HG03045 (cell line): ENCODE results near the gene PCYOX1L.

ENCODE experiments used
- ATAC-seq: cut with Tn5 transposase; IDR thresholded peaks from one replicate; pipeline ENCODE4 v1.9.1; 2021; ENCODE audit warnings: mild to moderate bottlenecking, moderate library complexity; ENCODE audit not compliant: unreplicated experiment

PCYOX1L gene, protein sequence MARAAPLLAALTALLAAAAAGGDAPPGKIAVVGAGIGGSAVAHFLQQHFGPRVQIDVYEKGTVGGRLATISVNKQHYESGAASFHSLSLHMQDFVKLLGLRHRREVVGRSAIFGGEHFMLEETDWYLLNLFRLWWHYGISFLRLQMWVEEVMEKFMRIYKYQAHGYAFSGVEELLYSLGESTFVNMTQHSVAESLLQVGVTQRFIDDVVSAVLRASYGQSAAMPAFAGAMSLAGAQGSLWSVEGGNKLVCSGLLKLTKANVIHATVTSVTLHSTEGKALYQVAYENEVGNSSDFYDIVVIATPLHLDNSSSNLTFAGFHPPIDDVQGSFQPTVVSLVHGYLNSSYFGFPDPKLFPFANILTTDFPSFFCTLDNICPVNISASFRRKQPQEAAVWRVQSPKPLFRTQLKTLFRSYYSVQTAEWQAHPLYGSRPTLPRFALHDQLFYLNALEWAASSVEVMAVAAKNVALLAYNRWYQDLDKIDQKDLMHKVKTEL

DNA sequence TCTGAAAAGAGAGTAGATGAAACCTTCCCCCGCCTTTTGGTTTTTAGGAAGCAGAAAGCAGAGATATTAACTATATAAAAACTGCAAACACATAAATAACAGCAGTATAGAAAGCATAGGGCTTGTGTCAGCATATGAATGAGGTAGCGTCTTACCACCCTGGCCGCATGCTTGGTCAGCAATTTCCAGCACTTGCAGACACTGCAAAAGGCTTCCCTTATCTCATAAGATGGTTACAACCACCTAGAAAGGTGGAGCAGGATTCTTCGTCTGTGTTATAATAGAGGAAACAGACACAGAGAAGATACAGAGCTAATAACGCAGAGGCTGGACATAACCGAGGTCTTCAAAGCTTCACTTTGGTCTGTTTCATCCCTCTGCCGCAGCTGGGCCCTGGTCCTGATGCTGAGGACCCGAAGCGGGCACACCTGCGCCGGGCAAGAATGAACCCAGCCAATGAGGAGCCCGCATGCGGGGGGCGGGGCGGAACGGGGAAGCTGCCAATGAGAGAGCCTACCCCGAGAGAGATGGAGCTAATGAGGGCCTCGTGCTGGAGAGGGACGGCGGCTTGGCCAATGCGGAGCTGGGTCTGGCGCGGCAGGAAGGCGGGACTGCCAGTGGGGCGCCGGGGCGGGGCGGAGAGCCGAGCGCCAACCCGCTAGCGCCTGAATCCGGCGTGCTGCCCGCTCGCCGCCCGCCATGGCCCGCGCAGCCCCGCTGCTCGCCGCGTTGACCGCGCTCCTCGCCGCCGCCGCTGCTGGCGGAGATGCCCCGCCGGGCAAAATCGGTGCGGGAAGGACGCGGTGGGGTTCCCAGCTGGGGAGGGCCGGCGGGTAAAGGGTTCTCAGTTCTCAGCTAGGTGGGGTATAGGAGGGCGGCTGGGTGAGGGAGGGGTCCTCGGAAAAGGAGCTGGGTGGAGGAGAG is at the start of gene PCYOX1L:
Gene PCYOX1L (plus strand): TSS at position 677 of the 924 bp plus-strand sequence. CDS start 23 bp downstream, at position 700.
- ATAC-seq = peak; percentile 100

DNA sequence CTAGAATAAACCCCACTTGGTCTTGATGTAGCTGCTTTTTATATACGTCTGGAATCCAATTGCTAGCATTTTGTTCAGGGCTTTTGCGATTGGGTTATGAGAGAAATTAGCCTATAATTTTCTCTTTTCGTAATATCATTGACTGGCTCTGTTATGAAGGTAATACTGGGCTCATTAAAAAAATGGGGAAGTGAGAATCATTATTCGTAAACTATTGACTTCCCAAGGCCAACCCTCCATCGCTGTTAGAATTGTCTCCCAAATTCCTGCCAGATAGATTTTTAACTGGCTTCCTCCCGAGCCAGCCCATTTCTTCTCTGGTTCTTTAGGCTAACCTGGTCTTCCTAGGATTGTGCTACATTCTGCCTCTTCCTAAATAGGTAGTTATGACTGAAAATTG is 48.5 kb upstream of the PCYOX1L start:
- no peak for ATAC-seq

DNA sequence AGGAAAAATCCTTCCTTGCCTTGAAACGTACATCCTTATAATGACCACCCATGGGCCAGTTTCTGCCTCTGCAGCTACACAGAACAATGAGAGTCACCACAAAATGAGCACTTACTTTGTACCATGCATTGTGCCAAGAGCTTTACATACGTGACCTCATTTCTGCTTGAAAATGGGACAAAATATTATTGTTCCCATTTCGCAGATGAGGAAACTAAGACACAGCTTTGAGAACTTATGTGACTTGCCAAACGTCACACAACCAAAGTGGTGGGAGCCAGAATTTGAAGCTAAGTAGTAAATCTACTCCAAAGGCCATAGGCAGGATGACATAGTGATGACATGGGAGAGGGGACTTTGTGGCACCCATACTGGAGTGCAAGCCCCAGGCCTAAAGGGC is 47.4 kb upstream of the PCYOX1L start:
- no peak for ATAC-seq

DNA sequence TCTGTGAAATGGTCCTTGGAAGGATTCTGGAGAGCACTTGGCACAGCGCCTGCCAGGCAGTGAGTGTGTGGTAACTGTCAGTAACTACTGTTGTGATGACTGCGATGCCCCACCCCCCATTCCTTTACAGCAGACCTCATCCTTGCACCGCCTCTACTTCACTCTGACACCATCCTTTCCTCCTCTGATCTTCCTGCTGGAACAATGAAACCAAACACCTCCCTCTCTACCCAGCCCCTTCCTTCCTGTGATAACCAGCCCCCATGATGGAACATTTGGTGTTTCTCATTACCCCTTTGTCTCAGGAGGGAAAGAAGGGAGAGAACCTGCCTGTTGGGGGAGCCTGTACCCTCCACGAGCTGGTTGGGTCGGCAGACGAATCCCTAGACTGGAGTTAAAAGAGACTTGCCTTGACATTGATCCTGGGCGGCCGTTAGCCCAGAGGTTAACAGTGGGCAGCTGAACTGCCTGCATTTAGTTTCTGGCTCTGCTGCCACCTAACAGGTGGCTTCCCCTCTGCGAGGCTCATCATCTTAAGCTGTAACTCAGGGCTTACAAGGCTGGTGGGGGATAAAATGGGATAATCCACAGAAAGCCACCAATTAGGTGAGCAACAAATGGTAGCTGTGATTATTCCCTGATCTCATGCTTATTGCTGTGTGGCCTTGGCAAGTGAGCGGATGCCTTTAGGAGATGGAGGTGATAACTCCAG is 46.7 kb upstream of the PCYOX1L start:
- no peak for ATAC-seq

DNA sequence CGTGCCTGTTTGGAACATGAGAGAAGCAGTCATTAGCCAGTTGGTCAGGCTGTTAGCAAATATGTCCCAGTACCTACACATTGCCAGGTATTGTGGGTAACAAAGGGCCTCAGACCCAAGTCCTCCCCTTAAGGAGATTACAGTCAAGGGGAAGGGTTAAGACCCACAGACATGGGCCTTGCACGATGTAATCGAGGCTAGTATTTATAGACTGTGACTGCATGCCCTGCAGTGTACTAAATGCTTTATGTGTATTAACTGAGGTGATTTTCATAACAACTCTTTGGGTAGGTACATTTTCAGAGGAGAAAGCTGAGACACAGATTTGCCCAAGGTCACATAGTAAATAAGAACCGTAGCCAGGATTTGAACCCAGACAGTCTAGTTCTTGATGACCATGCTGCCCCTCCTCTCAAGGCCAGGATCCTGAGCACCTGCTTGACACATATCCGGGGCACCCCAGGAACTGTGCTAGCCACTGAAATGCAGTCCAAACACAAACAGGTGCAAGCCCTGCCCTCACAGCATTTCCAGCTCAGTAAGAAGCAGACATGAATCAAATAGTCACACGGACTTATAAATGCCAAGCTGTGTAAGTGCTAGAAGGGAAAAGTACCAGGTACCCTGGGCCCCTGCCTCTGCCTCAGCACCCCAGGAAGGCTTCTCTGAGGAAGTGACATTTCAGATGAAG is 44.5 kb upstream of the PCYOX1L start:
- no peak for ATAC-seq

DNA sequence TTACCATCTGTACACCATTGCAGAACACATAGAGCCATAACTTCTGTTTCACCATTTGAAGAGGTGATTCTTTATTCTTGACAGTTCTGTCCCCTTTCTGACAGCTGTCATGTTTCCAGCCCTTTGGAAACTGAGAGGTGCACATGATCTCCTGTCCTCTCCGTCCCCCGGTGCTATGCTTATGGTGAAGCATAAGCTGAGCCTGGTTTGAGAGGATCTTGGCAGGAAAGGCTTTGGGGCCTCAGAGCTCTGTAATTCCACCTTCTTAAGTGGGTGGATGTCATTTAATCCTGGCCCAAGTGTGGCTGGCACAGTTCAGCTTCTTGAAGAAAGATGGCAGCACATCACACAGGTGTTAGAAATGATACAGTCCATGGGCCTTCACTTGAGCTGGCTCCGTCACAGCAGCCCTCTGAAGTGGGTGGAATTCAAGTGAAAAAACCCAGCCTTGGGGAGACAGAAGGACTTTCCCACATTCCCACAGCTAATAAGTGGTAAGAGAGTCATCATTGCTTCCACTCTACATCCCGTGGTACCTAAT is 43.2 kb upstream of the PCYOX1L start:
- ATAC-seq = no peak

DNA sequence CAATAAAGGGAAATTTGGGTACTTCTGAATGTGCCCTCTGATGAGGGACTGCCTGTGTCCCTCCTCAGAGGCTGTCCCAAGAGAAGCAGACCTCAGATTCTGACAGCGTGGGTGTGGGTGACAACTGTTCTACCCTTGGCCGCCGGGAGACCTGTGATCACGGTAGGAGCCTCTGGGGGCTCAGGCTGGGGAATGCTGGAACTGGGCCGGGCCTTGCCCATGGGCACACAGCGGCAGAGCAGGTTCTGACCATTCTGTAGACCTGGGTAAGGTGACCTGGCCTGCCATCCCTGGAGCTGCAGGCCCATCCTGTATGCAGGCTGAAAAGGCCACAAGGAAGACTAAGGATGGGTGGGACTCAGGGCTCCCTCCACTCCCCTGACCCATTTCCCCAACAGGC is 42.1 kb upstream of the PCYOX1L start:
- no peak for ATAC-seq

DNA sequence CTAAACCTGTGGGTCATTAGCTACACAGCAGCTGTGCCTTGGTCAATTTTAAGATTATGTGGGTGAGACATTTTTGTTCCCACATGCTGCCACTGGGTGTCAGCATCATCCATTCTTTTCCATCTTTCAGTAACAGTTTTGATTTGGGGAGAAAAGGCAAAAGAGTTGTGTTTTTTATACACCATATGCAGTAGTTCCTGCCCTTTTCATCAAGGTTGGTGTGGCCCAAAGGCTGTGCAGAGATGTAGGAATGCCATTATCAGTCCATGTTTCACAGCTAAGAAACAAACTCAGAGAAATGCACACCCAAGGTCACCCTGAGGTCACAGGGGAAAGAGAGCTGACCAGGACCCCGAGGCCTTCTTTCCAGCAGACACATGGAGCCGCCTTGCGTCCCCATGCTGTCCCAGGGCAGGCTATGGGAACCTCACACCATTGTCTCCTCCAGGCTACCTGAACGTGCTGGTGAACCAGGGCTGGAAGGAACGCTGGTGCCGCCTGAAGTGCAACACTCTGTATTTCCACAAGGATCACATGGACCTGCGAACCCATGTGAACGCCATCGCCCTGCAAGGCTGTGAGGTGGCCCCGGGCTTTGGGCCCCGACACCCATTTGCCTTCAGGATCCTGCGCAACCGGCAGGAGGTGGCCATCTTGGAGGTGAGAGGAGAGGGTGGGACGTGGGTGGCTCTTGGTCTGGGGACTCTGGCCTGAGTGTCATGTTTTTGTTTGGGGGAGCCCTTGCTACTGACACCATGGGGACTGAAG is 40.4 kb upstream of the PCYOX1L start:
- no peak for ATAC-seq

DNA sequence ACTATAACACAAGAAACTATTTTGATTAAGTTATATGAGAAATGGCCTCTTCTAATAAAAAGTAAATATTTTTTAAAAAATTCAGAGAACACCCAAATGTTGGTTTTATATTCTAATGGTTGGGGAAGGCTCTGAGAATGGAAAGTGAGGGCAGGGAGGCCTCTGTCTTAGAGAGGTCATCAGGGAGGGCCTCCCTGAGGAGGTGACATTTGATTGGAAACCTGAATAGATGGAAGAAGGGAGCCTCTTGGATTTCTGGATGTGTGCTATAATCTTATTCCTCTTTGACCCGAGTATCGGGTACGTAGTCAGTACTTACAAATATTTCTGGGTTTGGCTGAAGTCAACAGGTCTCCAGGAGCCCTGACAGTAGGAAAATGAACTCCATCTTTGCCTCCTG is 38.7 kb upstream of the PCYOX1L start:
- no peak for ATAC-seq

DNA sequence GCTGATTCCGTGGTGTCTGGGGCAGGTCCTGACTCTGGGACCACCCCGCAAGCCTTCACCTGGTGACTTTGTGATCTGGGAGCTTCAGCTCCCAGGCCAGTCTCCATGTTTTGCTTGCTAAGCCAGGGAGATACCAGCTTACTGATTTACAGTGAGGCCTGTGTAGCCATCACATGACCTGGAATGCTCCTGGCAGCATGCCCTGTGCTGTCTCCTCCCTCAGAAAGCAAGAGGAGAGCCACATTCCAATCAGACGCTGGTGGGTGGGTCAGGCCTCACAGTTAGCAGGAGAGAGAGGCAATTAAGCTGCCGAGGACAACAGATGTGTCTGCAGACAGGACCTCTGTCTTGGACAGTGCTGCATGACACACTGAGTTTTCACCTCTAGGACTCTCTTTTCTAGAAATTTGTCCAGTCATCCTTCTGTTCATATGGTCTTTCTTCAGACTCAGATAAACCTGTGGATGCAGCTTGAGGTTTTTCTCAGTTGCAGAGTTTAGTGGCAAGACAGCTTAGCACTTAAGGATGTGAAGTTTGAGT is 37.0 kb upstream of the PCYOX1L start:
- no peak for ATAC-seq

DNA sequence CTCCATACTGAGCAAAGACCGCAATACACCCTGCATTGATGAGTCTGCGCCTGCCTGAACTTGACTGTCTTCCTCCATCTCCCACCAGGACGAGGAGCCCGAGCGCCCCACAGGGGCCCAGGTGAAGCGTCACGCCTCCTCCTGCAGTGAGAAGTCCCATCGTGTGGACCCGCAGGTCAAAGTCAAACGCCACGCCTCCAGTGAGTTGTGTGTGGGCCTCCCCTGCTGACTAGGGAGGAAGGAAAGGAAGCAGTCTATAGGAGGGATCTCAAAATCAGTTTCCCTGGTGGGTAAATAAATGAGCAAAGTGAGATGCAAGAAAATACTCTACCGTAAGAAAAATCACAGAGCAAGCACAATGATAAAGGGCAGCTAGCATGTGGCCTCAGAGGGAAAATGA is 35.3 kb upstream of the PCYOX1L start:
- ATAC-seq = no peak

DNA sequence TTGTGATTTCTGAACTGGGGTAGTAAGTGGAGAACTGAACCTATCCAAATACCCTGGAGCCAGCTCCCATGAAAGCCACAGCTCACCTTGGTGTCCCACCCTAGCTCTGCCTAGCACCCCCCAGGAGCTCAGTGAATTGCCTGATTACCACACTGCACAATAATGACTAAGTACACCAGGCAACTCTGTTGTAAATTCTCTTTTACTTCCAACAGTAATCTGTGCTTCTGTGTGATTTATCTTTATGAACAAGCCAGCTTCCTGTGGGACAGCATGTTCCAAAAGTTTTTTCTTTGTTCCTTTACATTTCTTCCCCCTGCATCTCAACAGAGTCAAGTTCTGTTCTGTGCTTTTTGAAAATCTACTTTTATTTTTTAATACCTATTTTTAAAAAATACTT is 34.6 kb upstream of the PCYOX1L start:
- no peak for ATAC-seq

DNA sequence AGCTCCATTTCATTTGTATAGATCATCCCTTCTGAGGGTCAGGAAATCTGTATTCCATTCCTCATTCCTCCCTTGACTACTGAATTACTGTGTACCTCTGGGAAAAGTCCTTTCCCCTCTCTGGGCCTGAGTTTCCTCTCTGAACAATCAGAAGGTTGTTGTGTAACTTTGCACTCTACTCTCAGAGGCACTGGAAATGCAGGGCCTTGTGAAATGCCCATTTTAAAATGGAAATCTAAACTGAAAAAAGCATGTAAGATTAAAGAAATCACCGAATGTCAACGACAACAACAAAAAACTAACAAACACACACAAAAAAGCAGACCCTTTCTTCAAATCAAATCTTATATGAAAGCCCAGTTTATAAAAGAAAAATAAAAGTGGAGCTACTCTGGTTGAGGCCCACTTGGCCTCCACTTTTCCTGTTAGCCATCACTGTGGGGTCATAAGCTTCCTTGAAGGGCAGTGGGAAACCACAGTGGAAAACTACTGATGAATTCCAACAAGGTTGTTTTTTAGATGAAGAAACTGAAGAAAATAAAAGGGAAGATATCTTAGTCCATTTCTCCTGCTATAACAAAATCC is 34.1 kb upstream of the PCYOX1L start:
- no peak for ATAC-seq

DNA sequence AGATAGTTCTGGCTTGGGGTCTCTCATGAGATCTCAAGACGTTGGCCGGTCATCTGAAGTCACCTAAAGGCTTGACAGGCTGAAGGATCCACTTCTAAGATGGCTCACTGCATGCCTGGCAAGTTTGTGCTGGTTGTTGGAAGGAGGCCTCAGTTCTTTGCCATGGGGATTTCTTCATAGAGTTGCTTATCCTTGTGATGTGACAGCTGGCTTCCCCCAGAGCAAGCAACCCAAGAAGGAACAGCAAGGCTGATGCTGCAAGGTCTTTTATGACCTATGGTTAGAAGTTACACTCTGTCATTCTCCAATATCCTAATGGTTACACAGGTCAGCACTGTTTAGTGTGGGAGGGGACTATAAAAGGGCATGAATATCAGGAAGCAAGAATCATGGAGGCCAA is 33.2 kb upstream of the PCYOX1L start:
- ATAC-seq = no peak

DNA sequence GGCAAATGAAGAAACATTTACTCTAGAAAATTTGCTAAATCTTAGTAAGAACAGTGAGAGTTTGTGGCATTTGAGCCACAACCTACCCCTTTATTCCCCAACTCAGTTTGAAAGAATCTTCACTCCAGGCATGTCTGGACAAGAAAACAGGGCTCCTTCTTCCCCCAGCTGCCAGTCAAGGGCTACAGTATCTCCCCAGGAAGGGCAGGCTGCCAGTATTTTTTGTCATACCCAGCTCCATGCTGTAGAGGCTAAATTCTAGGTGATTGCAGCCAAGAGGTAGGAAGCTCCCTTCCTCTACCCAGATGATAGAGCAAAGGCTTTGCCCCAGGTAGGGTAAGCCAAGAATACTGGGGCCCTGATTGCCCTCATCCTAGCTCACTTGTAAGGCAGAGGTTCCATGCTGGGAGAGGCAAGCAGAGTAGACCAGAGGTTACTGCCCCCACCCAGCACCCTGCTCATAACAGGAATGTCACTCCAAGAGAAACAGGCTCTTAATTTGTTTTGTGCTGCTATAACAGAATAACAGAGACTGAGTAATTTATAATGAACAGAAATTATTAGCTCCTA is 32.6 kb upstream of the PCYOX1L start:
- no peak for ATAC-seq

DNA sequence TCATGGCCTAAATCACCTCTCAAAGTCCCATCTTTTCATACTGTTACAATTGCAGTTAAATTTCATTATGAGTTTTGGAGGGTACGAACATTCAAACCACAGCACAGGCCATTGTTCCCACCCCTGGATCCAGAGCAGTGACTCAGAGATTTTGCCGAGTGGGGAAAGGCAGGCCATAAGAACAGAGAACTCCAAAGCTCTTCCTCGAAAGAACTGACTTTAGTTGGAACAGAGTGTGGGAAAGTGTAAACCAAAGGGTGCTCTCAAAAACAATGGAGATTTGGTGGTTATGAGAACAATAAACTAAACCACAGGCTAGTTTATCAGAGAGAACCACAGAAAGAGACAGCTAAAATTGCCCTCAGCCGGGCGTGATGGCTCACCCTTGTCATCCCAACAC is 32.0 kb upstream of the PCYOX1L start:
- ATAC-seq = no peak

DNA sequence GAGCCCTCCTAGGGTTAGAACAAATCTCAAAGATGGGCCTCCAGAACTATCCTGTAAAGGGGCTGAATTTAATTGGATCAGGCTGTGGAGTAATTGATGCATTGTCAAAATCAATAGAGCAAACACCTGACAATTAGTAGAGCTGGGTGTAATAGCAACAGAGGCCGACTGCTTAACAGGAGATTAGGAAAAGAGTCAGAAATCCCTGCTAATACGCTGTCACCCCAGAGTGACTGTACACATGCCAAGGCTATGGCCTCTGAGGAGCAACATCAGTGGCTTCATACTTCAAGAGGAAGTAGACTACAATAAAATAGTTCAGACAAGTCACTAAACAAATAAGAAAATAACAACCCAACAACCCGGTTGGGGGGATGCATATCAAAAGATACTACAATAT is 31.2 kb upstream of the PCYOX1L start:
- ATAC-seq = no peak

DNA sequence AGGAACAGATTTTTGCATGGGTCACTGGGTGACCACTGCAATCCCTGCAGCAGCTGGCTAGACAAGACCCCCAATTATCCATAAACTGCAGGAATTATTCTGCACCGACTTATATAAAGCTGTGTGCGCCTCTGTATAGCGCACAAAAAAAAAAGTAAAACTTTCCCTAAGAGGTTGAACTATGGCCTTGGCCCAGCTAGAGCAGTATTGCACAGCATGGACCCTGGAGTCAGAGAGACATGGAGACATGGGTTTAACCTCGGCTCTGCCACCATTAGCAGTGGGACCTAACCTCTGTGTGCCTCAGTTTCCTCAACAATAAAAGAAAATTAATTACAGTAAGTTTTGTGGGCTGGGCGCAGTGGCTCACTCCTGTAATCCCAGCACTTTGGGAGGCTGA is 29.7 kb upstream of the PCYOX1L start:
- ATAC-seq = no peak
